H9 (cell line): ENCODE measurements around the gene METRNL. TPM values are rescaled to one million over a fixed set of nuclear protein-coding genes. Genes with fewer than 3 reads are reported as not detected.

ENCODE experiments used
- DNase-seq: peaks from one replicate; pipeline ENCODE4 v3.0.0-alpha.2; 2017
- H2AFZ ChIP-seq: one replicate; pipeline ENCODE4 v1.6.1; 2013; ENCODE audit warnings: mild to moderate bottlenecking, low read length, control low read depth, moderate library complexity
- H2AK5ac ChIP-seq: 2 replicates; pipeline ENCODE4 v1.6.1; 2013; ENCODE audit warnings: low read length, control low read depth, mixed read lengths; ENCODE audit not compliant: insufficient read length
- H2BK120ac ChIP-seq: one replicate; pipeline ENCODE4 v1.6.1; 2013; ENCODE audit warnings: low read depth, mild to moderate bottlenecking, low read length, control low read depth, inconsistent platforms; ENCODE audit not compliant: poor library complexity, severe bottlenecking
- H2BK12ac ChIP-seq: 2 replicates; pipeline ENCODE4 v1.6.1; 2013; ENCODE audit warnings: low read length, control low read depth, mixed read lengths, low read depth; ENCODE audit not compliant: insufficient read length
- H2BK15ac ChIP-seq: 2 replicates; pipeline ENCODE4 v1.6.1; 2013; ENCODE audit warnings: low read depth, low read length, control low read depth
- H2BK20ac ChIP-seq: one replicate; pipeline ENCODE4 v1.6.1; 2013; ENCODE audit warnings: low read depth, mild to moderate bottlenecking, low read length, control low read depth, inconsistent platforms; ENCODE audit not compliant: poor library complexity, severe bottlenecking
- H2BK5ac ChIP-seq: 2 replicates; pipeline ENCODE4 v1.6.1; 2013; ENCODE audit warnings: low read length, control low read depth, mixed read lengths; ENCODE audit not compliant: insufficient read length
- H3K14ac ChIP-seq: 2 replicates; pipeline ENCODE4 v1.6.1; 2013; ENCODE audit warnings: low read length, control low read depth; ENCODE audit not compliant: insufficient read depth
- H3K18ac ChIP-seq: 2 replicates; pipeline ENCODE4 v1.6.1; 2013; ENCODE audit warnings: low read depth, mild to moderate bottlenecking, mixed read lengths, low read length, control low read depth; ENCODE audit not compliant: insufficient read length
- H3K23ac ChIP-seq: 2 replicates; pipeline ENCODE4 v1.6.1; 2013; ENCODE audit warnings: low read length, control low read depth, mixed read lengths, low read depth; ENCODE audit not compliant: insufficient read length
- H3K23me2 ChIP-seq: 2 replicates; pipeline ENCODE4 v1.6.1; 2013; ENCODE audit warnings: low read depth, mild to moderate bottlenecking, mixed read lengths, low read length, control low read depth; ENCODE audit not compliant: insufficient read length, poor library complexity, severe bottlenecking
- H3K27ac ChIP-seq: 2 replicates; pipeline ENCODE4 v1.5.1; 2013; ENCODE audit warnings: low read length, control low read depth, mixed read lengths, low read depth; ENCODE audit not compliant: insufficient read length
- H3K27me3 ChIP-seq: 2 replicates; pipeline ENCODE4 v1.6.1; 2013; ENCODE audit warnings: low read length, control low read depth, inconsistent platforms; ENCODE audit not compliant: insufficient read depth
- H3K4ac ChIP-seq: 2 replicates; pipeline ENCODE4 v1.6.1; 2013; ENCODE audit warnings: low read depth, mild to moderate bottlenecking, control low read depth, inconsistent platforms, low read length, moderate library complexity
- H3K4me1 ChIP-seq: 2 replicates; pipeline ENCODE4 v1.6.1; 2013; ENCODE audit warnings: low read length, control low read depth, inconsistent platforms; ENCODE audit not compliant: insufficient read depth
- H3K4me2 ChIP-seq: 2 replicates; pipeline ENCODE4 v1.6.1; 2013; ENCODE audit warnings: low read length, control low read depth, mixed read lengths; ENCODE audit not compliant: insufficient read length, insufficient read depth
- H3K56ac ChIP-seq: 2 replicates; pipeline ENCODE4 v1.6.1; 2013; ENCODE audit warnings: low read depth, mild to moderate bottlenecking, mixed read lengths, low read length, control low read depth; ENCODE audit not compliant: insufficient read length
- H3K79me1 ChIP-seq: 2 replicates; pipeline ENCODE4 v1.6.1; 2013; ENCODE audit warnings: low read depth, mild to moderate bottlenecking, moderate library complexity, low read length, control low read depth, inconsistent platforms; ENCODE audit not compliant: insufficient read depth, poor library complexity, severe bottlenecking
- H3K79me2 ChIP-seq: 2 replicates; pipeline ENCODE4 v1.6.1; 2013; ENCODE audit warnings: low read length, control low read depth, inconsistent platforms; ENCODE audit not compliant: insufficient read depth
- H3K9ac ChIP-seq: 2 replicates; pipeline ENCODE4 v1.6.1; 2013; ENCODE audit warnings: low read length, control low read depth, mixed read lengths; ENCODE audit not compliant: insufficient read length; ENCODE audit errors: extremely low read depth
- H3K9me3 ChIP-seq: one replicate; pipeline ENCODE4 v1.6.1; 2013; ENCODE audit warnings: low read depth, low read length, inconsistent platforms; ENCODE audit not compliant: control insufficient read depth
- H3T11ph ChIP-seq: one replicate; pipeline ENCODE4 v1.6.1; 2013; ENCODE audit warnings: mild to moderate bottlenecking, low read length, control low read depth, inconsistent platforms
- H4K20me1 ChIP-seq: one replicate; pipeline ENCODE4 v1.6.1; 2013; ENCODE audit not compliant: control insufficient read depth, insufficient read length, insufficient read depth
- H4K5ac ChIP-seq: 2 replicates; pipeline ENCODE4 v1.6.1; 2013; ENCODE audit warnings: low read depth, mild to moderate bottlenecking, mixed read lengths, low read length, control low read depth; ENCODE audit not compliant: insufficient read length
- H4K8ac ChIP-seq: replicated peaks from 2 replicates; pipeline ENCODE4 v1.6.1; 2013; ENCODE audit warnings: low read length, control low read depth, mixed read lengths, low read depth; ENCODE audit not compliant: insufficient read length
- H4K91ac ChIP-seq: 2 replicates; pipeline ENCODE4 v1.6.1; 2013; ENCODE audit warnings: low read depth, mild to moderate bottlenecking, moderate library complexity, mixed read lengths, low read length, control low read depth; ENCODE audit not compliant: insufficient read length
- H3K27ac Mint-ChIP-seq, 3 experiments: 2 replicates in 2 of 3; 3 replicates in 1 of 3; pipeline ENCODE4 v1.8.0; 2020 to 2021; ENCODE audit warnings: mixed read lengths in 3 of 3, mild to moderate bottlenecking in 1 of 3, moderate library complexity in 1 of 3
- H3K27me3 Mint-ChIP-seq: 2 replicates; pipeline ENCODE4 v1.8.0; 2021; ENCODE audit warnings: low read depth, mild to moderate bottlenecking, moderate library complexity, mixed read lengths
- H3K36me3 Mint-ChIP-seq, 3 experiments: 2 replicates in 2 of 3; 3 replicates in 1 of 3; pipeline ENCODE4 v1.8.0; 2020 to 2021; ENCODE audit warnings: low read depth in 3 of 3, mixed read lengths in 3 of 3; ENCODE audit not compliant: insufficient read depth in 1 of 3
- H3K4me1 Mint-ChIP-seq, 2 experiments: 2 replicates each; pipeline ENCODE4 v1.8.0; 2020; ENCODE audit warnings: mixed read lengths in 2 of 2
- H3K4me3 Mint-ChIP-seq, 2 experiments: 2 replicates in 1 of 2; 3 replicates in 1 of 2; pipeline ENCODE4 v1.8.0; 2020 to 2021; ENCODE audit warnings: mild to moderate bottlenecking in 2 of 2, mixed read lengths in 2 of 2, moderate library complexity in 1 of 2
- H3K9me3 Mint-ChIP-seq, 2 experiments: 2 replicates in 1 of 2; 3 replicates in 1 of 2; pipeline ENCODE4 v1.8.0; 2020; ENCODE audit warnings: mild to moderate bottlenecking in 2 of 2, mixed read lengths in 2 of 2, moderate library complexity in 1 of 2
- WGBS: extraction: QIAGEN DNeasy Blood & Tissue Kit; methylation state at CpG from one replicate; pipeline ENCODE4 v1.1.7; 2013; ENCODE audit warnings: missing lambda C conversion rate, low lambda C conversion rate, mixed read lengths; ENCODE audit not compliant: insufficient read length; ENCODE audit errors: extremely low coverage; 5-methylcytosine and 5-hydroxymethylcytosine counted together
- total RNA-seq: library from RNA; stranded (reverse); gene quantifications from 2 replicates; pipeline ENCODE4 v1.2.1, GENCODE V29; 2021
- TF ChIP-seq, protein P1 (sequence below): fragments of 200-600 bp; sonication (generic); conservative IDR thresholded peaks from 3 replicates; pipeline ENCODE4 v1.8.0; 2021; ENCODE audit warnings: antibody characterized with exemption, mild to moderate bottlenecking

Gene METRNL
- total RNA-seq, 1 experiment from 2014 or later, result 21.4 TPM

DNA sequence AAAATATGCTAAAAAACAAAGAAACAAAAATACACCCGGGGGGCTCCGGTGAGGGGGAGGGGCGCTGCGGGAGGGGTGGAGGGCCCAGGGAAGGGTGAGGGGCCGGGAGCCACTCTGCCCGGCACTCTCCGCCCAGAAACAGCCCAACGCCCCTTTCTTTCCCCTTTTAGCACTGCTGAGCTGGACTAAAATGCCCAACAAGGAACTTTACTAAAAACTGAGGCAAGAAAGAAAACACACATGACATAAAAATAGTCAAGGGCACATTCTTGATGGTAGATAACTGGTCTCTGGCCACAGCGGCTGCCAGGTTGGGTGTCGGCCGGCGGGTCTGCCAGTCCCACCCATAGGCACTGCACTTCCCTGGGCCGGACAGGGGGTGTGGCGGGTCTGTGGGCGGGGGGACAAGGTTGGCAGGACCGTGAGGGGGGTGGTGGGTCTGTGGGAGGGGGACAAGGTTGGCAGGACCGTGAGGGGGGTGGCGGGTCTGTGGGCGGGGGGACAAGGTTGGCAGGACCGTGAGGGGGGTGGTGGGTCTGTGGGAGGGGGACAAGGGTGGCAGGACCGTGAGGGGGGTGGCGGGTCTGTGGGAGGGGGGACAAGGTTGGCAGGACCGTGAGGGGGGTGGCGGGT lies 20.9 kb downstream of the METRNL start:
- H3K4me3 Mint-ChIP-seq, result no peak overlapping the region

More for the DNA sequence above, 20.9 kb downstream of the METRNL start:
- no peaks in the 10 kb centered on the region; the same call in 1 of the 2 replicates for H3K27me3 Mint-ChIP-seq
- peaks cover 6 to 18% of the 10 kb centered on the region in 2 experiments; a peak in 3 of 4 replicates for H3K4me1 Mint-ChIP-seq
- H3K56ac ChIP-seq, result no peak overlapping the region
- H4K8ac ChIP-seq, result no peak overlapping the region
- no peak overlapping the region for H2BK120ac ChIP-seq
- H2AFZ ChIP-seq, result no peak overlapping the region
- no peak overlapping the region for H4K91ac ChIP-seq
- no peak for DNase-seq
- no peak overlapping the region for H2BK15ac ChIP-seq
- no peak overlapping the region for H3K27ac Mint-ChIP-seq
- H2BK12ac ChIP-seq, result no peak overlapping the region
- no peaks in the 10 kb centered on the region for H3K79me1 ChIP-seq
- no peak overlapping the region for H3T11ph ChIP-seq
- no peak overlapping the region for H3K23ac ChIP-seq
- H4K5ac ChIP-seq, result no peak overlapping the region
- no CpG with 5 or more reads among the region's 24 CpGs for WGBS
- peaks cover 0 to 7% of the 10 kb centered on the region in 2 experiments; a peak in 1 of 5 replicates for H3K9me3 Mint-ChIP-seq
- H3K4me1 ChIP-seq, result no peaks in the 10 kb centered on the region; the same call in 1 of the 2 replicates
- H3K79me2 ChIP-seq, result no peaks in the 10 kb centered on the region
- no peak overlapping the region for H2AK5ac ChIP-seq
- H3K23me2 ChIP-seq, result no peaks in the 10 kb centered on the region
- H3K18ac ChIP-seq, result no peak overlapping the region
- no peak overlapping the region for H3K4me2 ChIP-seq
- no peak overlapping the region for H2BK5ac ChIP-seq
- H3K4ac ChIP-seq, result no peak overlapping the region
- TF ChIP-seq, protein P1, sequence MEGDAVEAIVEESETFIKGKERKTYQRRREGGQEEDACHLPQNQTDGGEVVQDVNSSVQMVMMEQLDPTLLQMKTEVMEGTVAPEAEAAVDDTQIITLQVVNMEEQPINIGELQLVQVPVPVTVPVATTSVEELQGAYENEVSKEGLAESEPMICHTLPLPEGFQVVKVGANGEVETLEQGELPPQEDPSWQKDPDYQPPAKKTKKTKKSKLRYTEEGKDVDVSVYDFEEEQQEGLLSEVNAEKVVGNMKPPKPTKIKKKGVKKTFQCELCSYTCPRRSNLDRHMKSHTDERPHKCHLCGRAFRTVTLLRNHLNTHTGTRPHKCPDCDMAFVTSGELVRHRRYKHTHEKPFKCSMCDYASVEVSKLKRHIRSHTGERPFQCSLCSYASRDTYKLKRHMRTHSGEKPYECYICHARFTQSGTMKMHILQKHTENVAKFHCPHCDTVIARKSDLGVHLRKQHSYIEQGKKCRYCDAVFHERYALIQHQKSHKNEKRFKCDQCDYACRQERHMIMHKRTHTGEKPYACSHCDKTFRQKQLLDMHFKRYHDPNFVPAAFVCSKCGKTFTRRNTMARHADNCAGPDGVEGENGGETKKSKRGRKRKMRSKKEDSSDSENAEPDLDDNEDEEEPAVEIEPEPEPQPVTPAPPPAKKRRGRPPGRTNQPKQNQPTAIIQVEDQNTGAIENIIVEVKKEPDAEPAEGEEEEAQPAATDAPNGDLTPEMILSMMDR, result no peak
- no peak overlapping the region for H2BK20ac ChIP-seq
- no peaks in the 10 kb centered on the region for H3K9me3 ChIP-seq
- H3K27ac ChIP-seq, result no peak overlapping the region
- no peak overlapping the region for H3K14ac ChIP-seq
- H3K27me3 ChIP-seq, result no peaks in the 10 kb centered on the region
- no peaks in the 10 kb centered on the region for H4K20me1 ChIP-seq
- H3K9ac ChIP-seq, result no peak overlapping the region
- peaks cover 5 to 7% (median 6%) of the 10 kb centered on the region in 3 experiments for H3K36me3 Mint-ChIP-seq
